Right atrium auricular region (tissue), 2 donors: Measurements from ENCODE around the gene TUBA4B. TPM values are rescaled to one million over a fixed set of nuclear protein-coding genes. Genes with fewer than 3 reads are reported as not detected.

Source experiments
- DNase-seq: peaks from one replicate; pipeline ENCODE4 v3.0.0-alpha.2; 2019; ENCODE audit warnings: low spot score
- H3K27ac ChIP-seq, 2 donors: fragments of 200-600 bp; sonication (generic); 1 replicate in 1 of 2; 2 replicates in 1 of 2; pipeline ENCODE4 v1.5.1; 2016 to 2019
- H3K27me3 ChIP-seq, 2 donors: fragments of 200-600 bp; sonication (generic); one replicate each; pipeline versions ENCODE4 v1.5.1 to v1.6.0; 2017 to 2019
- H3K36me3 ChIP-seq: fragments of 200-600 bp; sonication (generic); one replicate; pipeline ENCODE4 v1.5.1; 2016
- H3K4me1 ChIP-seq, 2 donors: fragments of 200-600 bp; sonication (generic); one replicate each; pipeline versions ENCODE4 v1.5.1 to v1.6.0; 2017 to 2019
- H3K4me3 ChIP-seq, 2 donors: fragments of 200-600 bp; sonication (generic); 1 replicate in 1 of 2; 2 replicates in 1 of 2; pipeline ENCODE4 v1.5.1; 2017 to 2019; ENCODE audit warnings: mild to moderate bottlenecking in 1 of 2, moderate library complexity in 1 of 2
- H3K9me3 ChIP-seq, 2 donors: fragments of 200-600 bp; sonication (generic); one replicate each; pipeline ENCODE4 v1.5.1; 2019
- CTCF ChIP-seq, 2 donors: fragments of 200-600 bp; sonication (generic); IDR thresholded peaks; one replicate each; pipeline ENCODE4 v1.5.1; 2019; ENCODE audit warnings: antibody characterized with exemption in 2 of 2
- total RNA-seq, 2 donors: library from RNA; depleted of rRNA; stranded (reverse); fragments of >200 nt; gene quantifications; one replicate each; pipeline ENCODE4 v1.1.0, GENCODE V29; 2016

The TUBA4B gene
- total RNA-seq, 2 donors from 2014 or later, result not detected

GRCh38 chr2:219287580-219288265 is 34.7 kb downstream of the TUBA4B start:
- no peak overlapping the region for H3K27ac ChIP-seq
- peaks cover 24% of the 10 kb centered on the region for H3K36me3 ChIP-seq
- no peaks in the 10 kb centered on the region for H3K9me3 ChIP-seq
- no peak overlapping the region for H3K4me3 ChIP-seq
- no peak for DNase-seq
- no peak for TF ChIP-seq CTCF (IDR thresholded peaks at IDR 0.05)
- peaks cover 0 to 18% of the 10 kb centered on the region in 2 donors for H3K4me1 ChIP-seq
- no peaks in the 10 kb centered on the region for H3K27me3 ChIP-seq

- peaks cover 0 to 18% of the 10 kb centered on the region in 2 donors for H3K4me1 ChIP-seq
- DNase-seq, result no peak
Measured at GRCh38 chr2:219289195-219289536, 36.1 kb downstream of the TUBA4B start.

GRCh38 chr2:219289537-219290361 is 36.7 kb downstream of the TUBA4B start:
- no peaks in the 10 kb centered on the region for H3K9me3 ChIP-seq
- H3K4me3 ChIP-seq, result no peak overlapping the region
- H3K27me3 ChIP-seq, result no peaks in the 10 kb centered on the region
- no peak for TF ChIP-seq CTCF (IDR thresholded peaks at IDR 0.05)
- peaks cover 8% of the 10 kb centered on the region for H3K36me3 ChIP-seq
- peaks cover 0 to 18% of the 10 kb centered on the region in 2 donors for H3K4me1 ChIP-seq
- H3K27ac ChIP-seq, result peak overlapping the region; percentile 51 to 61
- peak; percentile 78 for DNase-seq

More at GRCh38 chr2:219289195-219289536, 36.1 kb downstream of the TUBA4B start:
- Histone ChIP-seq H3K9me3 (no peaks in the 10 kb centered on the region), H3K4me3 (no peak overlapping the region), H3K27ac (peak overlapping the region; percentile 51 to 61), H3K27me3 (no peaks in the 10 kb centered on the region), H3K36me3 (peaks cover 14% of the 10 kb centered on the region)
- TF ChIP-seq CTCF (IDR thresholded peaks at IDR 0.05), result no peak

GRCh38 chr2:219290381-219291171 is 37.5 kb downstream of the TUBA4B start:
- Histone ChIP-seq H3K27ac (peak overlapping the region; percentile 51 to 61), H3K27me3 (no peaks in the 10 kb centered on the region), H3K4me1 (peaks cover 0 to 24% of the 10 kb centered on the region in 2 donors), H3K9me3 (no peaks in the 10 kb centered on the region), H3K36me3 (no peaks in the 10 kb centered on the region), H3K4me3 (no peak overlapping the region)
- no peak for TF ChIP-seq CTCF (IDR thresholded peaks at IDR 0.05)
- DNase-seq, result no peak

- Histone ChIP-seq H3K36me3 (no peaks in the 10 kb centered on the region), H3K9me3 (no peaks in the 10 kb centered on the region), H3K27me3 (no peaks in the 10 kb centered on the region), H3K4me3 (no peak overlapping the region), H3K27ac (no peak overlapping the region), H3K4me1 (peaks cover 0 to 20% of the 10 kb centered on the region in 2 donors)
- no peak for TF ChIP-seq CTCF (IDR thresholded peaks at IDR 0.05)
- no peak for DNase-seq
Measured at GRCh38 chr2:219291394-219291793, 38.4 kb downstream of the TUBA4B start.
